Measurements from ENCODE around the gene MATN3.

The MATN3 gene

DNA sequence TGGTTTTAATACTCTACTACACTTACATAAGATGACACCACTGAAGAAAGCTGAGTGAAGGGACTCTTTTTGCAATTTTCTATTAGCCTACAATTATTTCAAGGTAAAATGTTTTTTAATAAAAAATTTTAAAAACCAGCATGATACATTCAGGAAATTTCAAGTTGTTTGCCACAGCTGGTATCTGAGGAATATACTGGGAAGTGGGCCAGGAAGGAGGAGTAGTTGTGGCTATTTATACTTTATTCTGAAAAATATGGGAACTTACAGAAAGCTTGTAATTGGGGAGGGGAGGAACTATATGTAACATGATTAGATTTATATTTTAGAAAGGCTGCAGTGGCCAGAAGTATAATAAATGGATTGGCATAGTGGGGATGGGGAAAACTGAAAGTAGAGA is 63.4 kb downstream of the MATN3 start:
- TF ChIP-seq, protein P1, sequence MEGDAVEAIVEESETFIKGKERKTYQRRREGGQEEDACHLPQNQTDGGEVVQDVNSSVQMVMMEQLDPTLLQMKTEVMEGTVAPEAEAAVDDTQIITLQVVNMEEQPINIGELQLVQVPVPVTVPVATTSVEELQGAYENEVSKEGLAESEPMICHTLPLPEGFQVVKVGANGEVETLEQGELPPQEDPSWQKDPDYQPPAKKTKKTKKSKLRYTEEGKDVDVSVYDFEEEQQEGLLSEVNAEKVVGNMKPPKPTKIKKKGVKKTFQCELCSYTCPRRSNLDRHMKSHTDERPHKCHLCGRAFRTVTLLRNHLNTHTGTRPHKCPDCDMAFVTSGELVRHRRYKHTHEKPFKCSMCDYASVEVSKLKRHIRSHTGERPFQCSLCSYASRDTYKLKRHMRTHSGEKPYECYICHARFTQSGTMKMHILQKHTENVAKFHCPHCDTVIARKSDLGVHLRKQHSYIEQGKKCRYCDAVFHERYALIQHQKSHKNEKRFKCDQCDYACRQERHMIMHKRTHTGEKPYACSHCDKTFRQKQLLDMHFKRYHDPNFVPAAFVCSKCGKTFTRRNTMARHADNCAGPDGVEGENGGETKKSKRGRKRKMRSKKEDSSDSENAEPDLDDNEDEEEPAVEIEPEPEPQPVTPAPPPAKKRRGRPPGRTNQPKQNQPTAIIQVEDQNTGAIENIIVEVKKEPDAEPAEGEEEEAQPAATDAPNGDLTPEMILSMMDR (conservative IDR thresholded peaks at IDR 0.05; ENCODE audit: low read depth): no peak
- ChIA-PET CTCF (interaction anchor here (0.7 kb wide), 3 partner anchors 9 to 792 kb away, joined by 3 to 4 read pairs (median 3); no protein-coding TSS in a partner anchor), POLR2A (ENCODE audit: low non-redundant PET) (no interaction called here)
- H3K27ac ChIP-seq: no peak overlapping the region
- DNase-seq (ENCODE audit: low spot score): no peak

DNA sequence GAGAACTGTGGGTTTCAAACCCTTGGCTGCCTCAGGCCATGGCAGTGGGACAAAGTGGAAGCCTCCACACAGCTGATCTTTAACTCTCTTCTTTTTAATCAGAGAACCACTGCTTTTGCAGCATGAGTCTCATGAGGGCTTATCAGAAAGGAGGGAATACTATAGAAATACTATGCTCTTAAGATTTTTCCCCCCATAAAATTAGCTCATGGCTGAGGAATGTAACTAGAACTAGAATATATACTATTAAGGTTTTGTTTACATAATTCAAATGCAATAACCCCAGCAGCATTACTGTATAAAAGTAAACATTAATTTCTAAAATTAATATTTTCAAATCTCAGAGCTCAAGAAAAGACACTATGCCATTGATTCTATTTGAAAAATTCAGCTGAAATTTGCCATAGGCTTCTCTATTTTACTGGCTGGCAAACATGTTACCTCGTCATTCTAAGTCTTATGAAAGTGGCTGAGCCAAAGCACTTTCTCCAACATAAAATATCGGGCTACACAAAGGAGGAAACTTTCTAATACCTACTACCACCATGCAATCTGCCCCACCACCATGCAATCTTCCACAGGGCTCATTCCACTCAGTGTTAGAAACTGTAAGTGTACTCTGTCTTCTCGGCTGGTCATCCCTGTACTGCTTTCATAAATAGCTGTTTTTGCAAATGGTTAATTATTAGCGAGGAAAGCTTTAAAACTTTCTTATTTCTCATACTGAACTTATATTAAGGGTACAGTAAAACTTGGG is 65.1 kb downstream of the MATN3 start:
- TF ChIP-seq, protein P1 (conservative IDR thresholded peaks at IDR 0.05; ENCODE audit: low read depth): no peak
- CTCF ChIA-PET: interaction anchor here (1.0 kb wide), 1 partner anchor 8 kb away, joined by 4 read pairs; no protein-coding TSS in a partner anchor
- H3K27ac ChIP-seq: no peak overlapping the region
- no peak for DNase-seq (ENCODE audit: low spot score)
- POLR2A ChIA-PET (ENCODE audit: low non-redundant PET): no interaction called here

DNA sequence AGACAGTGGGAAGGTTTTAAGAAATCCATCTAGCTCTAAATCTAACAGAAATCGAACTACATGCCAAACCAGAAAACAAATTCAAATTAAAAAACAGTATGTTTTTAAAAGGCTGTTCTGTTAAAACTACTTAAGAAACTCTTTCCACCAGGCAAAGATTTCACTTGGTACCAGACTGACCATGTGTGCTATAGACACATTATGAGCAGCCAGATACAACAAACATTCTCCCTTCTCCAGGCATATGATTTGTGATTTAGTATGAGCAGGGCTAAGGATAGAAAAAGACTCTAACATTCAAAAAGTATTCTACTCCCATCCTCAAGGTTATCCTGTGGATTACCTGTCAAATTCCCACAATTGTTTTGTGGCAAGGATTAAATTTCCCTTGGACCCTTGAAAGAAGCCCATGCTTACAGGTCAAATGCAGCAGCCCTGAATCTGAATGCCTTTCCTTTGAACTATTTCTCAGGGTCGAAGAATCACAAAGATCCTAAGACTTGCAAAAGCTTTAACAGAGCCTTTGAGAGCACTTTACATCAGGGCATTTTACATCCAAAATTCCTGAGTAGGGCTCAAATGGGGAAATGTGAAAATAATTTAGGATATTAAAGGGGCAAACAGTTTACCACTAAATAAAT is 68.1 kb downstream of the MATN3 start:
- DNase-seq (ENCODE audit: low spot score): no peak
- no peak overlapping the region for H3K27ac ChIP-seq
- TF ChIP-seq, protein P1 (conservative IDR thresholded peaks at IDR 0.05; ENCODE audit: low read depth): no peak
- CTCF ChIA-PET: no interaction called here
- POLR2A ChIA-PET (ENCODE audit: low non-redundant PET): no interaction called here

DNA sequence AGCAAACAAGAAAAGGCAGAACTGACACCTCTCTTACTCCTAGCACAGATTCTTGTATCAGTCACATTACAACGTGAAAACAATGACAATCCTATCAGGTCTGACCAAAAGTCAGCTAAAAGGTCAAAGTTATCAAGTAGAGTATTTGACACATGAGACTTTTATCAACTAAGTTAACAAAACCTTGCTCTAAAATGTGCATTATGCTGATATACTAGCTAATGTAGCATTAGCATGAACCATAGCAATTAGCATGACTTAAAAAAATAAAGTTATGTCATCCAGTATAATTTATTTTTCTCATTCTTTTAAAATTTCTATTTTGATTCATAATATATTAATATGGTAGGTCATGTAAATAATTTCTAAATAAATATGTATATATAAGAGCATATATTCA is 69.3 kb downstream of the MATN3 start:
- POLR2A ChIA-PET (ENCODE audit: low non-redundant PET): no interaction called here
- TF ChIP-seq, protein P1 (conservative IDR thresholded peaks at IDR 0.05; ENCODE audit: low read depth): no peak
- DNase-seq (ENCODE audit: low spot score): no peak
- CTCF ChIA-PET: no interaction called here
- no peak overlapping the region for H3K27ac ChIP-seq

DNA sequence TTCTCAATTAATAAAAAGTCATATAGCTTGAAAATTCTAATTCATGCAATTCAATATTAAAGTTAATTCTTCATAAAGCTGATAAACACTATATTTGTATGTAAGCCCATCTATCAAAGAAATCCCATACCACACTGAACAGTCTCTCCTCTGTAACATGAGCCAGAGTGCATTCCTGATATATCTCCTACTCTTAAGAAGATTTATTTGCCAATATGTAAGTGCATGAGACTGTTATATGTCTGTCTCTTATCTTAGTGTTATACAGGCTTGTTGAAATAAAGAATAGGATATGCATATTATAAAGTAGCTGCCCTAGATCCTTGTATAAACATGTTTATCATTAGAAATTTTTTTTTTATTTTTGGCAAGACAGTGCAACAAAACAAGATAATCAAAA is 70.3 kb downstream of the MATN3 start:
- DNase-seq (ENCODE audit: low spot score): no peak
- no peak overlapping the region for H3K27ac ChIP-seq
- ChIA-PET POLR2A (ENCODE audit: low non-redundant PET) (no interaction called here), CTCF (interaction anchor here (0.6 kb wide), 1 partner anchor 411 kb away, joined by 3 read pairs; no protein-coding TSS in a partner anchor)
- TF ChIP-seq, protein P1 (conservative IDR thresholded peaks at IDR 0.05; ENCODE audit: low read depth): no peak
